OCI-LY7 (cell line): Measurements from ENCODE around the gene AKR1E2.

Experiments used
- EZH2phosphoT487 ChIP-seq: fragments of 200-600 bp; sonication (generic); IDR thresholded peaks from 2 replicates; pipeline ENCODE4 v1.6.1; 2018; ENCODE audit warnings: low read depth, borderline replicate concordance, mild to moderate bottlenecking, mixed run types, antibody characterized with exemption, low read length, moderate library complexity, mixed read lengths
- TF ChIP-seq, protein P1 (sequence below): fragments of 200-600 bp; sonication (generic); conservative IDR thresholded peaks from 2 replicates; pipeline ENCODE4 v1.5.1; 2014; ENCODE audit warnings: mild to moderate bottlenecking, antibody characterized with exemption, low read length, moderate library complexity, mixed read lengths

DNA sequence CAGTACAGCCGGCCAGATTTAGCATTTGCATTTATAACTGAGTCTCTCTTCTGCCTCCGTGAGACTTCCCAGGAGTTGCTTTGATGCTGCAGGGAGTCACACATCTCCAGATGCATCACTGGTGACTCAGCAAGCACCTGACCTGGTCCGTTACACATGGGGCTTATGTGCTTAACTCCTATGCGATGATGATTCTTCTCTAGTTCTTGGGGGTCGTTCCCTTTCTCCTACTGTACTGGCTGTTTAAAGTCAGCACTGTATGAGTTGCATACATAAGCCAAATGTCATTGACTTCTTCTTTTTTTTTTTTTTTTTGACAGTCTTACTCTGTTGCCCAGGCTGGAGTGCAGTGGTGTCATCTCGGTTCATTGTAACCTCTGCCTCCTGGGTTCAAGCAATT, 13.0 kb upstream of the AKR1E2 start:
- TF ChIP-seq, protein P1, sequence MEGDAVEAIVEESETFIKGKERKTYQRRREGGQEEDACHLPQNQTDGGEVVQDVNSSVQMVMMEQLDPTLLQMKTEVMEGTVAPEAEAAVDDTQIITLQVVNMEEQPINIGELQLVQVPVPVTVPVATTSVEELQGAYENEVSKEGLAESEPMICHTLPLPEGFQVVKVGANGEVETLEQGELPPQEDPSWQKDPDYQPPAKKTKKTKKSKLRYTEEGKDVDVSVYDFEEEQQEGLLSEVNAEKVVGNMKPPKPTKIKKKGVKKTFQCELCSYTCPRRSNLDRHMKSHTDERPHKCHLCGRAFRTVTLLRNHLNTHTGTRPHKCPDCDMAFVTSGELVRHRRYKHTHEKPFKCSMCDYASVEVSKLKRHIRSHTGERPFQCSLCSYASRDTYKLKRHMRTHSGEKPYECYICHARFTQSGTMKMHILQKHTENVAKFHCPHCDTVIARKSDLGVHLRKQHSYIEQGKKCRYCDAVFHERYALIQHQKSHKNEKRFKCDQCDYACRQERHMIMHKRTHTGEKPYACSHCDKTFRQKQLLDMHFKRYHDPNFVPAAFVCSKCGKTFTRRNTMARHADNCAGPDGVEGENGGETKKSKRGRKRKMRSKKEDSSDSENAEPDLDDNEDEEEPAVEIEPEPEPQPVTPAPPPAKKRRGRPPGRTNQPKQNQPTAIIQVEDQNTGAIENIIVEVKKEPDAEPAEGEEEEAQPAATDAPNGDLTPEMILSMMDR, result no peak
- no peak for TF ChIP-seq EZH2phosphoT487
